ENCODE data around the gene MYO1D. TPM values are rescaled to one million over a fixed set of nuclear protein-coding genes. Genes with fewer than 3 reads are reported as not detected.
A peak's percentile ranks its signal among the peaks of the same experiment; 100 is the strongest.
"Not testable (repeated sequence)": the region's sequence is repeated elsewhere in the genome, so short reads cannot be mapped to it uniquely, and the experiment has no call there.

The MYO1D gene
- polyA plus RNA-seq (ENCODE audit: insufficient read length), result 5.7 TPM

DNA sequence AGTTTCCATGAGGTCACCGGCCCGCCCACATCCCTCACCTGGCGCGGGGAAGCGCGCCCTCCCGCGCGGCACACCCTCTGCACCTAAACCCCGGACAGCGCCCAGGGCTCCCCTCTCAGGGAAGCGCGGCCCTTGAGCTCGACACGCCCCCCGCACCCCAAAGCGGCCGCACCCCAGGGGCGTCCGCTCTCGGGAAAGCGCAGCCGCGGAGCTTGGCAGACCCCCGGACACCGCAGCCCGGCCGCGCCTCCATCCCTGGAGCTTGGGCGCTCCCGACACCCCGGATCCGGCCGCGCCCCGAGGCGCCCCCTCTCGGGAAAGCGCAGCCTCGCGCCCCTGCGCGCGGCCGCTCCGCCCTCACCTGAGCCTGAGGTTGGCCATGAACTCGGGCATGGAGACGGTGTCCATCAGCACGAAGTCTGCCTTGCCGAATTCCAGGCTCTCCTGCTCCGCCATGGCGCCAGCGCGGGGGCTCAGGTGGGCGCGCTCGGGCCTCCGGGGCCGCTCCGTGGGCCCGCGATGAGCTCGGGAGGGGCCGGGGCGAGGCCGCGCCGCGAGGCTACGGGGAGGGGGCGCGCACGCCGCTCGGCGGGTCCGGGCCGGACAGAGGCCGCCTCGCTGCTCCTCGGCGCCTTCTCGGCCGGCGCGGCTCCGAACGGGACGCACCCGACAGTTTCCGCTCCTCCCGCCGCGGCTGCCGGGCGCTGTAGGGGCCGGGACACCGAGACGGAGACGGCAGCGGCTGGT, at the start of gene MYO1D:
Gene MYO1D (minus strand): TSS at position 708 of the 747 bp plus-strand sequence. CDS start 252 bp downstream, at position 456.
- peak; percentile 13 for DNase-seq

DNA sequence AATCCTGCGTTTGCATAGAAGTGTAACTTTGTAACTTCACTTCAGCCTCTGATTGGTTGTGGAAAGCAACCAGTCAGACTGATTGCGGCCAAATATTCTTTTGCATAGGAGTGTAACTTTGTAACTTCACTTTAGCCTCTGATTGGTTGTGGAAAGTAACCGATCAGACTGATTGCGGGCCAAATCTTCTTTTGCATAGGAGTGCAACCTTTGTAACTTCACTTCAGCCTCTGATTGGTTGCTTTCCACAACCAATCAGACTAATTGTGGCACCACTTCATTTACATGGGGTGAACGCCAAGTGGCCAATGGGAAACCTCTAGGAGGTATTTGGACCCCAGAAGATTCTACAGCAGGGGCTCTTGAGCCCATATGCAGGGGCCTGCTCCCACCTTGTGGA, 49.3 kb upstream of the MYO1D start:
- DNase-seq, result no peak

DNA sequence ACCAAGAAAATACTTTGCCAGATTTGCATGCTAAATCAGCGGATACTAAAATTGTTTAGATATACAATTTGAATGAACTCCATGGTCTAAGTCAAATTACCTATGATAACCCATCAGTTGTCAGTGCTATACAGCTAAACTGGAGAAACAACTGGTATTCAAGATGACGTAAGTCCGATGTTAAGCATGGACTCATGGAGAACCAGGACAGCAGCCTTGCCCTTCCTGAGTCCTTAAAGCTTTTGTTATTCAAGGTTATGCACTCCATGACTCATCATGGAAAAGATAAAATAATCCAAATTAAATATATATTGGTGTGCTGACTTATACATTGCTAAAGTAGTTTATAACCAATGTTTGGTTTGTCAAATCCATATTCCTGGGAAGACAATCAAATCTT, 47.0 kb upstream of the MYO1D start:
- DNase-seq, result not testable (repeated sequence)

DNA sequence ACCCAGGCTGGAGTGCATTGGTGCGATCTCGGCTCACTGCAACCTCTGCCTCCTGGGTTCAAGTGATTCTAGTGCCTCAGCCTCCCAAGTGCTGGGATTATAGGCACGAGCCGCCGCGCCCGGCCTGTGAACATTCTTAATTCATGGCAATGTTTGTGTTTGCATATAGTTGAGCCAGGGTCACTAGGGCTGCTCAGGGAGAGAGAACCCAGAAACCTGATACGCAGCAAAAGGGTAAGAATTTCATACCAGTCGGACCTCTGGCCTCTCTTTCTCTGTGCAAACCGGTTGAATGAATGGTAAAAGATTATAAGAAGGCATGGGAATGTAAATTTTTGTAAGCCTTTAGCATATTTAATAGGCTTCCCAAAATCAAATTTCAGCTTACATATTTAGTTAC, 44.1 kb upstream of the MYO1D start:
- DNase-seq, result no peak

DNA sequence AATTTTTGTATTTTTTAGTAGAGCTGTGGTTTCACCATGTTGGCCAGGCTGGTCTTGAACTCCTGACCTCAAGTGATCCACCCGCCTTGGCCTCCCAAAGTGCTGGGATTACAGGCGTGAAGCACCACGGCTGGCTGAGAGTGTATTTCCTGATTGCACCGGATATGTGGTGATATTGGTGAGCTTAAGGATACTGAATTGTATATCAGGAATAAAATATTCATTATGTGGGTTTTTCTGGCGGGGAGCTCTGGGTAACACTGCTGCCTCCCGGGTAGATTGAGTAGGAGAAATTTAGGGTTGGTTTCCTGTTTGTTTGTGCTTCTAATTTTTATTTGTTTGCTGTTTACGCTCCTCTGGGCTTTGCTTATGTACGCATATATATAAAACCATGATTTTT, 43.4 kb upstream of the MYO1D start:
- DNase-seq, result no peak

DNA sequence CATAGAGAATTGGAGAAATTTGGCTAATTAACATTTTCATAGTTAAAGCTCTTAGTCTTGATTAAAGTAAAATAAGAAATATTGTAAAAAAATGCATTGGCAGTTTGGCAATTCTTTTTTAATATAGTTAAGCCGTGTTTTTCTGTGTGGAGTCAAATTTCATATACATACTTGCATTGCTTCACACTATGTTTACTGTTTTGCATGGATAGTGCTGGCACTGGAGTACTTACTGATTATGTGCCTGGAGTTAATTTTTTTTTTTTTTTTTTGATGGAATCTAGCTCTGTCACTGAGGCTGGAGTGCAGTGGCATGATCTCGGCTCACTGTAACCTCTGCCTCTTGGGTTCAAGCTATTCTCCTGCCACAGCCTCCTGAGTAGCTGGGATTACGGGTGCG, 43.0 kb upstream of the MYO1D start:
- DNase-seq, result not testable (repeated sequence)

DNA sequence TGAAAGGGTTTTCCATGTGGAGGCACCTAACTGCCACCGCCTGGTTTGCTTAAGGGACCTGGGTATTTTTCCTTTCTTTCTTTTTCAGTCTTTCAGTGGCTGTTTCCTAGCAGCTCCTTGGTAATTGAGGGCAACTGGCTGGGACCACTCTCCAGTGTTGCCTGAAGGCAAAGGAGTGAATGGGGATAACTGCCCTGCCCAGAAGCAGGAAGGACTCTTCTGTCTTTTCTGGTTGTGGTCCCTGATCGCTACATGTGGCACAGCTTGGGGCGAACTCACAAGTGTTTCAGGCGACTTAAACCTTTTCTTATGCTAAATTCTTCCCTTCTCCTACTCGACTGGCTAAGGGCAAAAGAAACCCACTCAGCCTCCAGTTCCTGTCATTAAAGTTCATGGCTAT, 40.9 kb upstream of the MYO1D start:
- no peak for DNase-seq

DNA sequence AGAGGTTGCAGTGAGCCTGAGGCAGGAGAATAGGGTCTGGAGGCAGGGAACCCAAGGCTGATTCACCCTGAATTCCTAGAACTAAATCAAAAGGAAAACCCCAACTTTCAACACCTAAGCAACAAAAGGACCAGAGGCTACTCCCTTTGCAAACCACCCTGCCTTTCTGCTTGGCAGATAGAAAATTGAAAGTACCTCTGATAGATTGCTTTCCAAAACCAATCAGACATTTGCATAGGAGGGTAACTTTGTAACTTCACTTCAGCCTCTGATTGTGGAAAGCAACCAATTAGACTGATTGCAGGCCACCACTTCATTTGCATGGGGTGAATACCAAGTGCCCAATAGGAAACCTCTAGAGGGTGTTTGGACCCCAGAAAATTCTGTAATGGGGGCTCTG, 40.2 kb upstream of the MYO1D start:
- DNase-seq, result no peak

DNA sequence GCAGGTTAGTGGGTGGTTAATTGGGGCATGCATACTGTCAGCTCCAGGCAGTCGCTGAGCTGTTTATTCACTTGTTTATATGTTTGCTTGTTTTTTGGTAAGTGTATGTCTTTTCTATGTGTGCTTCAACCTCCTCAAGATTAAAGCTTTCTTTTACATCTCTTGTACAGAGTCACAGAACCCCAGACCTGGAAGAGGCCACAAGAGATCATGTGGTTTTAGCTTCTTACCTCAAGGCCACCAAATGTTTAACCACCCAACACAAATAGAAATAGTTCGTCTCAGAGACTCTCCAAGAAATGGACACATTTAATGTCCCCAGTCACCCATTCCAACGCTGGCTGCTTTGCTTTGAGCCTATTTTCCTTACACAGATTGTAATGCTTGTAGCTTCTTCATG, 39.2 kb upstream of the MYO1D start:
- DNase-seq, result no peak

DNA sequence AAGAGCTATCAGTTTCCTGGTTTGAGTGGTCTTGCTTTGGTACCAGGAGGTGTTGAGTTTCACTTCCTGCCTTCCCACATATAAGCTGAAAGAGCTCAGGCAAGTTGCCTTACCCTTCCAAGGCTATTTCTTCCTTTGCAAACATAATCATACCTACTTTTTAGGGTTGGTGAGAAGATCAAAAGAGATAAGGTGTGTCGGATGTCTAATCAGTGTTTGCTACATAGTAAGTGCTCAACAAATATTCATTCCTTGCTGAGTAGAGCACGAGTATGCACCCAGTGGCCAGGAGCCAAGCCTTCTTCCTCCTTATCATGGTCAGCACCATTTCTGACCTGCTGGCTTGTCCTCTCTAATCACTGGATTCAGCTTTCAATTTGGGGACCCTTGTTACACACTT, 38.3 kb upstream of the MYO1D start:
- no peak for DNase-seq

DNA sequence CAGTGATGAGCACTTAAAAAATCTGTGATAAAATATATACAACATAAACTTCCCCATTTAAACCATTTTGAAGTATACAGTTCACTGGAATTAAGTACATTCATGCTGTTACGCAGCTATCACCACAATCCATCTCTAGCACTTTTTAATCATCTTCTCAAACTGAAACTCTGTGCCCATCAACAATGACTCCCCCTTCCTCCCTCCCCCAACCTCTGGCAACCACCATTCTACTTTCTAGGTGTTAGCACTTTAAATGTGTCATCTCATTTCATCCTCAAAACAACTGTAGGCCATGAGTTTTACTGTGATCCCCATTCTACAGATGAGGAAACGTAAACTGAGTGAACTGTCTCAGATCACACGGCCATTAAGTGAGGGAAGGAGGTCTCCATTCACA, 37.3 kb upstream of the MYO1D start:
- DNase-seq, result no peak

DNA sequence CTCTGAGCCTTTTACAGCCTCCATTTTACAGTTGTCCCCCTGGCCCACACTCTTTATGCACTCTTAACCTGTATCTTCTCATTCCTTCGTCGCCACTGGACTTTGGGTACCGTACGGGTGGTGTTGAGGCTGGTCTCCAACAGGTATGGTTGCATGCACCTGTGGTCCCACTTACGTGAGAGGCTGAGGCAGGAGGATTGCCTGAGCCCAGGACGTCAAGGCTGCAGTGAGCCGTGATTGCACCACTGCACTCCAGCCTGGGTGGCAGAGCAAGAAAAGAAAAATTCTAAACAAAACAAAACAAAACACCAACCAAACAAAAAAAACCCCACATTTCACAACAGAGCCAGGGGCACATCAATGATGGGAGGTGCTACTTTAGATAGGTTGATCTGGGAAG, 36.7 kb upstream of the MYO1D start:
- DNase-seq, result no peak

DNA sequence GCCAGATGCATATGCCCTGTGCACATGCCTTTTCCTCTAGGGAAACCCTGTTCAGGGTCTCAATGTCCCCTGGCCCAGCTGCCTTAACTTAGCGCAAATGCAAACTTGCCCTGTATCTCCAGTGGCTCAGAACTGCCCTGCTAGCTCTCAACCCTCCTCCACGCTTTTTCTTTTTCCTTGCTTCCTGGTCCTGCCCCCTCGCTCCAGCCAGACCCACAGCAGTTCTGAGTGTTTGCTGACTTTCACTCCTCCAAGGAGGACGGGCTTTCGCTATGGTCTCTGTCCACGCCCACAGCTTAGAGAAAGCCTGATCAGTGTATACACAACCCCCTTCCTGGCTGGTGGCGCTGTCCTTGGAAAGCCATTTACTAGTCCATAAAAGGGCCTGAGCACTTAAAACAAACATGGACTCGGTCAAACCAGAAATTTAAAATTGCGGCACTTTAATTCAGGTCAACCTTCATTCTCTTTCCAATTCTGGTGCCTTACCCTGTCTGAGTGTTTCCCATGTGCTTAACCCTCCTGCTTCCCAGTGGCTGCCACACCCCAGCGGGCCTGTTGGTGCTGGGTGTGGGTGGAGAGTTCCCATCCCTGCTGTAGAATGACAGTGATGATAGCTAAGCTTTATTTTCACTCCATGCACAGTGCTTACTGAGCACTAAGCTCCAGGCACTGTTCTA, 35.4 kb upstream of the MYO1D start:
- peak; percentile 60 for DNase-seq

DNA sequence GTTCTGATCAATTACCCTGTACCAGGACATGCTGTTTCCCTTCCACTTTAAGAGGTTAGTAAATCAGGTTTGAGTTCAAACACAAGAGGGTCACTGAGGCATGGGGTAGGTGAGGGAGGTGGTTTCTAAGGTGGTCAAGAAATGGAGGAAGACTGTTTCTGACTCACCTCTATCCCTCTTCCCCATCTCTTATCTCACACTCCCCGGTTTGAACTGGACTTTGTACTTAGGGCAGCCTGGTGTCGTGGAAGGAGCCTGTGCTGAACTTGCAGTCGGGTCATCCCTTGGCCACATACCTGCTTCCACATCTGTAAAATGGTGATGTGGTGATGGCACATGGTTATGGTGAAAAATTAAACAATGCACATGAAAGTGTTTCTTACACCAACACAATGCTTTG, 33.8 kb upstream of the MYO1D start:
- no peak for DNase-seq

DNA sequence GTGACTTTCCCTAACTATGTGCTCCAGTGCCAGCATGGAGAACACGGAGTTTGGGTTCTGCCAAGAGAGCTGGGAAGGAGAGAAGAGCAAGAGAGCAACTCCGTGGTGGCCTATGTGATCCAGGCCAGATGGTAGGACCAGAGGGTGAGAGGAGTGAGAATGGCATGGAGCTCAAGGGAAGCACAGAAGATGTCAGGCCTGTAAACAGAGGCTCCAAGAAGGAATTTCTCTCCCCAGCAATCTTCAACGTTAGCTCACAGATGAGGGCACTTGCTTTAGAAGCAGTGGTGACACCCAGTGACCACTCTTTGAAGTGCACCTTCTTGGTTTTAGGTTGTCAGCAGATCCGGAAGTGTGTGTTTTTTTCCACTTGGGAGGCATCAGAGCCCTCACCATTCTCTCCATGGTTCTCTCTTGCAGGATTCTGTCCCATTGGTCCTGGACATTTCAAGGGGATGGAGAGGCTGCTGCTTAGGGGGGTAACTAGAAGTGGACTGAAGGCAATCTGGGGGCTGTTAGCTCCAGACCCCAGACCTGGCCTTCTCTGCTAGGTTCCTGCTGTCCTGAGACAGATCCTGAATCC, 33.0 kb upstream of the MYO1D start:
- peak; percentile 59 for DNase-seq

DNA sequence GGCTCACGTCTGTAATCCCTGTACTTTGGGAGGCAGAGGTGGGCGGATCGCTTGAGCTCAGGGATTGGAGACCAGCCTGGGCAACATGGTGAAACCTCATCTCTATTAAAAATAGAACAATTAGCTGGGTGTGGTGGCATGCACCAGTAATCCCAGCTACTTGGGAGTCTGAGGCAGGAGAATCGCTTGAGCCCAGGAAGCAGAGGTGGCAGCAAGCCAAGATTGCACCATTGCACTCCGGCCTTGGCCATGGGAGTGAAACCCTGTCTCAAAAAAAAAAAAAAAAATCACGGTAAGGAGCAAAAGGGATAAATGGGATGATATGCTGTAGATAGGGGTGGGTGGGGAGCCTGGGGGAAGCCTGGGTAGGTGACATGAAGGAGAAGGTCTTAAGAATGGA, 30.7 kb upstream of the MYO1D start:
- DNase-seq, result no peak

DNA sequence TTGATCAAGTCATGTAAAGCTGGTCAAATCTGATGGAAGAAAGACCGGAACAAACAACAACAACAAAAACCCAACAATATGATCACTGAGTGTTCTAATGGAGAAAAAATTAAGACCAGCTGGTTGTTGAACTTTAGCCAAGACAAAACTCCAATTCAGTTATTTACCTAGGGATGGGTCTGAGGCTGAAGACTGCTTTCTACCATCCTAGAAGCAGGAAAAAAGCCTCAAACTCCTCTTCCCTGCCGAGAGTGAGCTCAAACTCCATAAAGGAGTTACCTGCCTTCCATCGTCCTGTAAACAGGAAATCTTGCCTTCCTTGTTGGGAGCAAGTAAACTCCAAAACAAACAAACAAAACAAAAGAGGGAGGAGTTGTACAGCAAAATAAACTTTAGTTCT, 28.0 kb upstream of the MYO1D start:
- DNase-seq, result no peak

DNA sequence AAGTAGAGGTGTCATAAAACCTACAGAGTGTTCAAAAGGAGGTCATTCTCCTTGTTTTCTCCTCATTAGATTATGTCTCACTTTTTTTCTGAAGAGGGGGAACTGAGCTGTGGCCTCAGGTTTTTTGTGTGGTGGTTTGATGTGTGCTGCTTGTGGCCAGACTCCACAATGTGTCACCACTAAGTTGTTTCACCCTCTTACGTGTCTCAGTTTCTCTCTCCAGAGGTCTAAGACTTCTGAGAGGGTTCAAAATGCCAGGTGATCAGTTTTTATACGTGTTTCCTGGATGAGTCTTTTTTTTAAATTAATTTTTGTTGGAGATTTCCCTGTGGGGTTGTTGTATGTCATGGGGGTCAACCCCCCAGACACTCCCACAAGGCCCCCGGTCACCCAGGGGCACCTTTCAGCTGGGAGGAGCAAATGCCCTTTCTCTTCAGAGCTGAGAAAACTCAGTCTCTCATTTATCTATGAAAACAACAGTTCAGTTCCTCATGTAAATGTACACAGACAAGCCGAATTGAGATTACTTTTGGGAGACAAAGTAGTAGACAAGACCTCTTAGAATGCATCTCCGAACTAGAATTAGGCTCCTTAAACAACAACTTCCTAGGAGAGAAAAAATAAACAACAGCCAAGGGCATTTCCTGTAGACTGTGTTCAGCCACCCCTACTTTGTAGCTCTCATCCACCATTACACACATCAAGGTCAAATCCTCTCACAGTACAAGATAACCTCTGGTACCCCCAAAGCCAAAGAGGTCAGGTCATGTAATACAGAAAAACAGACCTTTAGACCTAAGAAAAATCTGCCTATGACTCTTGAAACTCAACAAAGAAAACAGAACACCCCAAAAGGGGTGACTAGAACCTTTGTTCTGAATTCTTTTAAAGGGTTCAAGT, 27.1 kb upstream of the MYO1D start:
- no peak for DNase-seq

DNA sequence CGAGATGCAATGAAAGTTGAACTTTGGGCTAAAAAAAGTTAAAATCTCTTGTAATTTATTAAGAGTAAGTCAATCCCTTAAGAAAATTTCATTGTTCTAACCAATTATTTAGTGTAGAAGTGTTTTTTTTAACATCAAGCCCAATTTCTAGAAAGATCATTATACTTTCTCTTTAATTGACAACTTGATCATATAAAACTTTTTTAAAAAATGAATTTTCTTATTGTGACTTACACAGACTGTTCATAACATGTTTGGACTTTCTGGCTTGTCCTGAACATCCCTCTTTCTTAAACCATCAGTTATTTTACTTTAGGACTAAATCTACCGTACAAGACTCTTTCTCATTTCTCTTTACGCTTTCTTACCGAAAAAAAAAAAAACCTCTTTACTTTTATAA, 24.8 kb upstream of the MYO1D start:
- DNase-seq, result no peak

DNA sequence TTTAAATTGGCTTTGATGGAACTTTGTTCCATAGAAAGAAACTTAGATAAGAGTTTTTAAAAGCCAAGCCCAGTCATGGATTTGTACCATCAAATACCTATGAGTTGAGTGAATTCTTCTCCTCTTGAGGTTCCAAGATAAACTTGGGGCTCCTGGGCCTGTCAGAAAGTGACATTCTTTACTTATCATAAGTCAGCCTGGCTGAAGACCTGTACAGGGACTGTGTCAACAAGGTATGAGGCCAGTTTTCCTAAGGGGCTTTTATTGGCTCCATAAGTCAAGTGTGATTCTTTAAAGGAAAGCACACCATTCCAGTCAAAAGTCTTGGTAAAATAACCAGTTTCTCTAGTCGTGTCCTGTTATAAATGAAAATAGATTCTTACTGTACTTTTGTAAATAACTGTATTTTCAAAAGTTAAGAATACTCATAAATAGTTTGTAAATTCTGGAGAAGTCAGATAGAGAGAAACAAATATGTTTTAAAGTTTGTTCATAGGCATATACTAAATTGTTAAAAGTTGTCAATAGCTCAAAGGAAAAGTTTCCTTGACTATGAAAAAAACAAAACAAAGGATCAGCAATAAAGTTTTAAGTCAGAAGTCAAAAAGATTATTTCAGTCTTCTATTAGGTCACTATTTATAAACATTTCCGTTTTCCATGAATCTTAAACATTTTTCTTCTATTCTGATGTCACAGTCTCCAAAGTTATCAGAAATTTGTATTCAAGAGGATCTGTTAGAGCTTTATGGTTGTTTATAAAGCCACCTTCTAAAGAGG, 22.5 kb upstream of the MYO1D start:
- DNase-seq, result no peak

DNA sequence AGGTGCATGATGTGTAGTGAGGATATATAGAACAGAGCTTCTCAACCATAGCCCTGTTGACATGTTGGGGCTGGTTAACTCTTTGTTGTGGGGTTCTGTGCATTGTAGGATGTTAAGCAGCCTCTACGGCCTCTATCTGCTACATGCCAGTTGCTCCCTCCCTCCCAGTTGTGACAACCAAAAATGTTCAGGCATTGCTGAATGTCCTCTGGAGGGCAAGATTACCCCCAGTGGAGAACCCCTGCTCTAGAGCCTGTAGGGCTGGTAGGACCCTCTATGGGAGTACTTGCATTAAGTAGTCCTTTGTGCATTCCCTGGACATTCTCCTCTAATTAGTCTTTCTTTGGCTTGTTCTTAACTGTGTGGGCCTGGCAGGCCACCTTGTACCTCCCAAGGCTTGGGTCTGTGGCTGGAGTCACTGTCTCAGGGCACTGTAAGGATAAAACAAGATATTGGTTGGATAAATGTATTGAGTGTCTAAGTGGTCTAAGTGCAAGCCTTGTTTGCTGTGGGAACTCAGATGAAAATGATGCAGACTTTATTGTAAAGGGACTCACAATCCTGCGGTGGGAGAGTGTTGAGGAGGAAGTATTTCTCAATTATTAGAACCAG, 19.8 kb upstream of the MYO1D start:
- DNase-seq, result no peak

DNA sequence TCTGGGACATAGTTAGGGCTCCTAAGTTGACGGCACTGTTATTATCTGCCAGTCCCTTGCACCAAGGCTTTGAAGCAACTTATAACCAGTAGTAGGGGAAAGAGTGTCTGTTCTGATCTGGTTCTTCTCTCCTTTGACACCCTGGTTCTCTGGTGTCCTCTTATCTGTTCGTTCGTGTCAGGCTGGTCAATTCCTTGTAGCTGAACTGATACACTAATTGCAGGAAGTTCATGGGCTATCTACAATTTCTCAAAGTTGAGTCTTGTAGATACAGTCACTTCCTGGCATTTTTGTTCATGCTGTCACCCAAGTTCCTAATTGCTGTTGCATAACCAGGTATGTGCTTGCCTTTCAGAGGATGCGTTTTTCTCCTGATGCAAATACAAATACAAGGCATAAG, 17.3 kb upstream of the MYO1D start:
- no peak for DNase-seq

Measured in hindlimb muscle (tissue), 1 donor.